Activated CD8-positive, alpha-beta memory T cell treated with anti-CD3 and anti-CD28 coated beads for 48 hours (primary cell): ENCODE data around the gene ENTPD6.

Experiments
- DNase-seq, 3 experiments: peaks; one replicate each; pipeline ENCODE4 v3.0.0-alpha.2; 2020; ENCODE audit warnings: low read depth in 2 of 3, low spot score in 2 of 3

ENTPD6 gene

DNA sequence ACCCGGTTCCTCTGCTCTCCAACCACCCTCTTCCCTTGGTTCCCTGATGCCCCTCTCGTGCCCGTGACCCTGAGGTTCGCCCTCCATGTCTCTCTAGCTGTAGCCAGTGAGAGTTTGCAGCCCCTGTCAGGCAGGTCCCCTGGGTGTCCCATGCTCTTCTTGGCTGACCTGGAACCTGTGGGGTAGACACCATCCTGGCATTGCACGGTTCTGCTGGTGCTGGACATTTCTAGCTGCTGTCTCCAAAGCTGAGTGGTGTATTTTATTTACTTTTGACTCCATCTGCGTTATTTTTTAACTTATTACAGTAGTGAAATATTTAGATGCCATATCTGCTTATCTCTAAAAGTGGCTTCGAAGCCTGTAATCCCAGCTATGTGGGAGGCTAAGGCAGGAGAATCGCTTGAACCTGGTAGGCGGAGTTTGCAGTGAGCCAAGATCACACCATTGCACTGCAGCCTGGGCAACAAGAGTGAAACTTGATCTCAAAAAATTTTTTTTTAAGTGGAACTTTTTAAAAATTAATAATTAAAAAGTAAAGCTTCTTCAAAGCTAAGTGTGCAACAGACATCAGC, 12.5 kb downstream of the ENTPD6 start:
- DNase-seq = no peak

DNA sequence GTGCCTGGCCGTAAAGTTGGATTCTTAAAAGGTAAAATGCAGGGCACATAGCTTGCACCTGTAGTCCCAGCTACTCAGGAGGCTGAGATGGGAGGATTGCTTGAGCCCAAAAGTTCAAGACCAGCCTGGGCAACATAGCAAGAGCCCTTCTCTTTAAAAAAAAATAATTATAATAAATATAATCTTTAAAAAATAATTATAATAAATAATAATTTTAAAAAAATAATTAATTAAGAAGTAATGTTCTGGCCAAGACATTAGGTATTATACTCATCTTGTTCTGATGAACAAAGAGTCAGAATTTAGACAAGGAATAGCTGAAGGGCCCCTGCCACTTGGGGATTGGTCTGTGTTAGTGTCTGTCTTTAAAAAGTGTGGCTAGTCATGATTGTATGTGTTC, 13.9 kb downstream of the ENTPD6 start:
- DNase-seq = no peak

DNA sequence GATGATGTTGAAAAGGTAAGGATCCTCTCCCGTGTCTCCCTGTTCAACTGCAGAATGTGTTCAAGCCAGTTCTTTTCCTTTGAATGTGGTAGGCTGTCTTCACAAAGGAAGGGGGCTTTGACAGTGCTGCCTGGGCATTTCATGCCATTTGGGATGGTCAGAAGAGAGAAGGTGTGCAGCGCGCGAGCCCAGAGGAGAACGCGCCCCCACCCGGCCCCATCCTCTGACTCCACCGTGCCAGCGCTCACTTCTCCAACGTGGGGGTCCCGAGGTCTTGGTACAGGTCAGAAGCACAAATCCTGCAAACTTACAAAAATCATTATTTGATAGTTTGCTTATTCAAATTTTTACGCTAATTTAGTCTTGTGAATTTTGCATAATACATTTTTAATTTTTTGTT, 14.4 kb downstream of the ENTPD6 start:
- DNase-seq = no peak

GRCh38 chr20:25211273-25211672, 15.8 kb downstream of the ENTPD6 start:
- no peak for DNase-seq

DNA sequence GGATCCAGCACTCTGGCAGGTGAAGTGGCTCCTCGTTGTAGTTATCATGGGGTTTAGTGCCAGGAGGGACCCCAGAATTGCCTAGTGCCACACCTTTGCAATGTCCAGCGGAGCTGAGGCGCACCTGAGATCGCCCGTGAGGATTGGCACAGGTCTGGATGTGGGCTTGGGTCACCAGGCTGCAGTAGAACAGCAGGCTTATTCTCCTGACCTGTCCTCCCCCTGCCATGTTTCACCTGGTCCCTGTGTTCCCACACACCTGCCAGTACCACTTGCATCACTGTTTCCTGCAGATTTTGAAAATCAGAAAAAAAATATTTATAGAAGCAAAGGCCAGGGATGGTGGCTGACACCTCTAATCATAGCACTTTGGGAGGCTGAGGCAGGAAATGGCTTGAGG, 16.7 kb downstream of the ENTPD6 start:
- DNase-seq = no peak

DNA sequence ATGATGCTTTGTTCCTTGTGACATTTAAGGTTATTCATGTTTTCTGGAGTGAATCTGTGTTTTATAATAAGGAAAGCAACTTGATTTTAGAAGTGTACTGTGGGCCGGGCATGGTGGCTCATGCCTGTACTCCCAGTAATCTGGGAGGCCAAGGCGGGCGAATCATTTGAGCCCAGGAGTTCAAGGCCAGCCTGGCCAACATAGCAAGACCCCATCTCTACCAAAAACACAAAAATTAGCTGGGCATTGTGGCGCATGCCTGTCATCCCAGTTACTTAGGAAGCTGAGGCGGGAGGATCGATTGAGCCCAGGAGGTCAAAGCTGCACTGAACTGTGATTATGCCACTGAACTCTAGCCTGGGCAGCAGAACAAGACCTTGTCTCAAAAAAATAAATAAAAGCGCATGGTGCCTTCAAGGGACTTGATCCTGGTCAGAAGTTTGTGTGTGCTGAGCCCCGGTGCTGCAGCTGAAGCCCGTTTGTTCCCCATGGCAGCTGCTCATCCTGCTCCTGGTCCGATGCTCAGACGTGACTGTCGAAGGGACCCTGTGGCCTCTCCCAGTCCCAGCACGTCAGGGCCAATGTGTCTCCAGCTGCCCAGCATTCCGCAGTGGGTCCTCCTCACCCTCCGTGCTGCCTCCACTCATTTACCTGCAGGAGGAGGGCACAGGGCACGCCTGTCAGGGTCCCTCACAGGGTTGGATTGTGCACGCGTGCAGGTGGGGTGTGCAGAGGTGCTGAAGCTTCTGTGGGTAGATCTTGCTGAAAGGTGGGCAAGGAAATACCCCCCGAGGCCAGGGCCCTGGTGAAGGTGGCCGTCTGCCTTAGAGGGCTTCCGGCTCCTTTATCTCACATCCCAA, 18.3 kb downstream of the ENTPD6 start:
- no peak for DNase-seq

GRCh38 chr20:25214426-25214790, 18.9 kb downstream of the ENTPD6 start:
- DNase-seq = no peak

GRCh38 chr20:25214819-25215218, 19.3 kb downstream of the ENTPD6 start:
- no peak for DNase-seq

DNA sequence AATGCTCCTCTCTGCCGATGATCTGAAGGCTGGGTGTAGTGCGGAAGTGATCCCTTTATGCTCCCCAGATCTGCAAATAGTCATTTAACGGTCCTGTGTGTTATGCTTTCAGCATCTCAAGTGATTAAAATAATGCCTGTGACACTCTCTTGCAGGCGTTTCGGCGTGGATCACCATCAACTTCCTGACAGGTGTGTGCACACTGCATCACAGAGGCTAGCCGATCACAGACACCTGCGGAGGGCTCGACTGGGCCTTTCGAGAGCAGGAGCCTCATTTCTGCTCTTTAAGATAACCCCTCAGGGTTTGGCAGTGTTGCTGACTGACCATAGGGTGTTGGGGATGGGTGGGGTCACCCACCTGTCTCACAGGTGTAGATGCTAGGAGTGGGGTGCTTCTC, 20.0 kb downstream of the ENTPD6 start:
- DNase-seq = no peak

DNA sequence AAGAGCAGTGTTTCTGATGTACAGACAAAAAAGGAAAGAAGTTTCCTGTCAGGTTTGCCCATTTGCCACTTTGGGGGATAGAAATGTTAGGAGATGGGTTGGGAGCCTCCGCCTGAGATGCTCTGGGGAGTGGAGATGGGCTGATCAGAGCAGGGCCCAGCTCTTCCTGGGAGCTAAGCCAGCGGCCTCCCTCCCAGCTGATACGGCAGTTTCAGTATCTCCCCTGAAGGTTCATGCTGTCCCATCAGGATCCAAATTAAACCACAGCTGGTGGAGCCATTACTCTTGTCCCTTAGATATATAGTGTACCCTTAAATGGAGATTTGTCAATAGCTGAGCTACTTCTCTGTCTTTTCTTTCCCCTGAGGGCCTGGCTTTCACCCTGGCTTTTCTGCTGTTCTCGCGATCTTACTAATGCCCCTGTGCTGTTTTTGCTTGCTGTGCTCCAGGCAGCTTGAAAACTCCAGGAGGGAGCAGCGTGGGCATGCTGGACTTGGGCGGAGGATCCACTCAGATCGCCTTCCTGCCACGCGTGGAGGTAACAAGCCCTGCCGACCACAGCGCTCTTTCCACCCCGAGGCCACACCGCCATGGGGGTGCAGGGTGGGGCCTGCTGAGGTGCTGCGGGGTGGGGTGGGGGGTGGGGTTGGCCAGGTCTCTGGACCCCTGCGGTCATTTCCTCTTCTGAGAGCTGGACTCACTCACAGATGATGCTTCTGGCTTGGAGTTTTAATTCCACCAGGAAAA, 20.9 kb downstream of the ENTPD6 start:
- no peak for DNase-seq

- no peak for DNase-seq
Measured at GRCh38 chr20:25217161-25218108, 21.9 kb downstream of the ENTPD6 start.

DNA sequence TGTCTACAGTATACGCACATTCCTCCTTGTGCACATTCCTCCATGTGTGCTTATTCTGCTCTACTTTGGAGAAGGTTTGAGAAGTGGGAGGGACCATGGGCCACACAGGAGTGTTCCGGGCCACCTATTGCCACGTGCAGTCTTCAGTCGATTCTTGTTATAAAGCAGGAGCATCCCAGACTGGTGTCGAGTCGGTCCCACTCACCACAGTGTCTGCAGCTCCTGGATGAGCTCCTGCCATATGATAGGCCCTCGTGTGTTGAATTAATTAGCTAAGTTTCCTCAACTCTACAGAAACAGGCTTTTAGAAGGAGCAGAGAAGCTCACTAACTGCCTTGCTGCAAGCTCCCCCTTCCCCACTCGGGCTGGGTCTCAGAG, 22.6 kb downstream of the ENTPD6 start:
- DNase-seq = no peak

DNA sequence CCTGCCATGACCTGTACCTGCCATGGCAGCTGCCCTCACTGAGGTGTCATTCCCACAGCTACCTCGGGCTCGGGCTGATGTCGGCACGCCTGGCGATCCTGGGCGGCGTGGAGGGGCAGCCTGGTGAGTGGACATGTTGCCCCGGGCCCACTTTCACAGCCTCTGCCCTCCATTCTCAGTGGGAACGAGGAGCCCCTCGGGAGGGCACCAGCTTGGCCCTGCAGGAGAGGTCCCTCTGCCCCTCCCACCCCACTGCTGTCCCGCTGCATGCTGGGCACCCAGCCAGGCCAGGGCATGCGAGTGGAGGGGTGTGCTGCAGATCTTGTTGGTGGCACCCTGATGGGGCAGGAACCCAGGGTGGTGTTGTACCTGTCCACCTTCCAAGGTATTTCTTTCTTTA, 23.0 kb downstream of the ENTPD6 start:
- DNase-seq = no peak

DNA sequence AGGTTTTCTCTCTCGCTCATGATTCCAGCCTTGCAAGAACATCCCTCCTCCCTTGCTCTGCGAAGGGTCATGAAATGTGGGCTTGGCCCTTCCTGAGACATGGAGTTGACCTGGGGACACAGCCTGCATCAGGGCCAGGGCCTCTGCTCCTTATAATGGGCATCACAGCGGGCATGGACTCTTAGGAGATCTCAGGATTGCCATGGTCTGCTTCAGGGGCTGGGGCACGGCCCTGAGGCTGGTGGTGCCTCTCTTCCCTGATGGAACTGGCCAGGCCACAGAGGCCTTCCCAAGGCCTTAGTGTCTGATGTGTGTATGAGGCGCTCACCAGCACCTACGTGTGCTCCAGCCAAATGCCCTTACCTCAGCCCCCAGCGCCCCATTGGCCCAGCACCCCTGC, 23.9 kb downstream of the ENTPD6 start:
- no peak for DNase-seq

GRCh38 chr20:25220021-25220730, 24.7 kb downstream of the ENTPD6 start:
- DNase-seq = no peak

GRCh38 chr20:25220810-25221591, 25.5 kb downstream of the ENTPD6 start:
- no peak for DNase-seq

DNA sequence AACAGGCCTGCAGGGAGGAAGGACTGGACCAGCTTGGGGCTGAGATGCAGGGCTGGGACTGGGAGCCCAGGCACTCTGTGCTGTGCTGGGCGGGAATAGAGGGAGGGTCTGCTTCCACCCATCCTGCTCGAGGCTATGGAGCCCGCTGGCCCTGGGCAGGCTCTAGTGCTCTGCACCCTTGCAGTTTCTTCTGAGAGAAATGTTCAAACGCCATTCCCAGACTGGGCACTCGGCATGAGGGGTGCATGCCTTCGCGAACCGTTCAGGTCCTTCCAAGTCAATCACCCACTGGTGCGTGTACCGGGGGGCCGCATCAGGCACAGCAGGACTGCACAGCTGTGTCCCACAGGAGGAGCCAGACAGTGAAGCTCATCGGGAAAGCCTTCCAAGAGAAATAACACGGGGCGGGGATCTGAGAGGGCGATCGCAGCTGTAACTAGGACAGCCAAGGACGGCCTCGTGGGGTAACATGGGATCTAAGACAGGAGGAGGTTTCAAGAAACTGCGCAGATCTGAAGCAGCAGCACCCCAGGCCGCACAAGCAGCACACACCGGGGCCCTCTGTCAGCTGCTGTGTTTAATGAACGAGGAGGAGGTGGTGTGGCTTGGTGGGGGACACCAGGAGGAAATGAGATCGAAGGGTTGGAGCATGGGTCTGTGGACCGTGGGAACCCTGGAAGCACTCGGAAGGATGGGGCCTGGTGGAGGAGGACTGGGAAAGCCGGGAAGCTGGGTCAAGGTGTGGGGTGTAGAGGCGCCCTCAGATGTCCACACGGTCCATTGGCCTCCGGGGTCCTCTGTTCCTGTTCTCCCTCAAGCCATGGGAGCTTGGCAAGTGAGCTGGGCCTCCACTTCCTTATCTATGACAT, 26.3 kb downstream of the ENTPD6 start:
- DNase-seq = no peak

GRCh38 chr20:25222461-25223178, 27.1 kb downstream of the ENTPD6 start:
- DNase-seq = no peak
